ENCODE measurements around the gene BMPR2. TPM values are rescaled to one million over a fixed set of nuclear protein-coding genes. Genes with fewer than 3 reads are reported as not detected.
"Not testable (repeated sequence)": the region's sequence is repeated elsewhere in the genome, so short reads cannot be mapped to it uniquely, and the experiment has no call there.

Gene BMPR2
- total RNA-seq, 2 donors from 2014 or later, result 5.1 to 8.0 TPM

DNA sequence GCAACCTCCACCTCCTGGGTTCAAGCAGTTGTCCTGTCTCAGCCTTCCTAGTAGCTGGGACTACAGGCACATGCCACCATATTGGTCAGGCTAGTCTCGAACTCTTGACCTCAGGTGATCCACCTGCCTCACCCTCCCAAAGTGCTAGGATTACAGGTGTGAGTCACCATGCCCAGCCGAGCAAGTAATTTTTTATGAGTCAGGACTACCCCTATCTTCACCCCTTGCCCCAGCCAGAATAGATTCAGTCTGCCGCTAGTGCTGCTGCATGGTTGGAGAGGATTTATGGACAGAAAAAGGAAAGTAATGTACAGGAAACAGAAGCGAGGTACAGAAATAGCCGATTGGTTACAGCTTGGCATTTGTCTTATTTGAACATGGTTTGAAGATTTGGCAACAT lies 48.9 kb downstream of the BMPR2 start:
- Mint-ChIP-seq H3K36me3 (peaks cover 12 to 14% of the 10 kb centered on the region in 2 donors), H3K27ac (no peak overlapping the region)
- ATAC-seq, result no peak

DNA sequence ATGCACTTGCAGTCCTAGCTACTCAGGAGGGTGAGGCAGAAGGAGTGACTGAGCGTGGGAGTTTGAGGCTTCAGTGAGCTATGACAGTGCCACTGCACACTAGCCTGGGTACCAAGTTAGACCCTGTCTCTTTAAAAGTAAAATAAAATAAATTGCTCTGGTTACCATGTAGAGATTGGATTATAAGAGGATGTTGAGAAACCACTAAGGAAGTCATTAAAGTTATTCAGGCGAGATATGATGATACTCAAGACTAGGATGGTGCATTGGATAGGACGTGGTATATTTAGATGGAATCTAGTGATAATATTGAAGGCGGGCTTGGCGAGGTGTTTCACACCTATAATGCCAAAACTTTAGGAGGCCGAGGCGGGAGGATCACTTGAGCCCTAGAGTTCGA lies 50.6 kb downstream of the BMPR2 start:
- peaks cover 12 to 14% of the 10 kb centered on the region in 2 donors for H3K36me3 Mint-ChIP-seq

More for the DNA sequence above, 48.9 kb downstream of the BMPR2 start:
- H3K9me3 Mint-ChIP-seq, result peaks cover 6 to 9% of the 10 kb centered on the region in 2 donors
- DNase-seq (ENCODE audit: low spot score in 2 of 2), result no peak

GRCh38 chr2:202429164-202429980 lies 53.2 kb downstream of the BMPR2 start:
- H3K36me3 Mint-ChIP-seq, result peaks cover 12 to 14% of the 10 kb centered on the region in 2 donors
- no peak for DNase-seq (ENCODE audit: low spot score in 2 of 2)
- ATAC-seq, result no peak
- H3K27ac Mint-ChIP-seq, result no peak overlapping the region
- peaks cover 6 to 9% of the 10 kb centered on the region in 2 donors for H3K9me3 Mint-ChIP-seq

More for the DNA sequence above, 50.6 kb downstream of the BMPR2 start:
- Mint-ChIP-seq H3K27ac (no peak overlapping the region), H3K9me3 (peaks cover 6 to 9% of the 10 kb centered on the region in 2 donors)
- DNase-seq (ENCODE audit: low spot score in 2 of 2), result no peak
- no peak for ATAC-seq

DNA sequence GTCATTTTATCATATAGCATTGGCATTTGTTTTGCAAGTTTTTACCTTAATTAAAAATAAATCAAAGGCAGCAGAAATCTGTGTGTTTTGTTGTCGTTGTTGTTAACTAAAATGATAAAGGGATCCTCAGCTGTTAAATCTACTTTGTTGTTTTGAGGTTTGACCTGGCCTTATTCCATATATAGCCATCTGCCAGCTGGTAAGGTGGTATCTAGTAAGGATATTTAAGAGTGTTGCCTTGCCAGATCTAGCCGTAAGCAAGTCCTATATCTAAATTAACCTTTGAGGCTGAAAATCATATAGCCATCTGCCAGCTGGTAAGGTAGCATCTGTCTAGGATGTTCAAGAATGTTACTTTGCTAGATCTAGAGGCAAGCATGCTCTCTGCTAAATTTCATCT lies 56.6 kb downstream of the BMPR2 start:
- Mint-ChIP-seq H3K36me3 (peaks cover 12 to 14% of the 10 kb centered on the region in 2 donors), H3K9me3 (peaks cover 6 to 9% of the 10 kb centered on the region in 2 donors), H3K27ac (no peak overlapping the region)
- DNase-seq (ENCODE audit: low spot score in 2 of 2) (no peak), ATAC-seq (no peak)

- Mint-ChIP-seq H3K27ac (no peak overlapping the region), H3K9me3 (peaks cover 1 to 2% of the 10 kb centered on the region in 2 donors), H3K36me3 (peaks cover 1 to 4% of the 10 kb centered on the region in 2 donors)
- ATAC-seq, result no peak
- no peak for DNase-seq (ENCODE audit: low spot score in 2 of 2)
These were observed 58.3 kb downstream of the BMPR2 start for GRCh38 chr2:202434472-202434871.

GRCh38 chr2:202436626-202437025 lies 60.5 kb downstream of the BMPR2 start:
- Mint-ChIP-seq H3K36me3 (no peaks in the 10 kb centered on the region), H3K9me3 (no peaks in the 10 kb centered on the region), H3K27ac (no peak overlapping the region)
- no peak for DNase-seq (ENCODE audit: low spot score in 2 of 2)
- no peak for ATAC-seq

DNA sequence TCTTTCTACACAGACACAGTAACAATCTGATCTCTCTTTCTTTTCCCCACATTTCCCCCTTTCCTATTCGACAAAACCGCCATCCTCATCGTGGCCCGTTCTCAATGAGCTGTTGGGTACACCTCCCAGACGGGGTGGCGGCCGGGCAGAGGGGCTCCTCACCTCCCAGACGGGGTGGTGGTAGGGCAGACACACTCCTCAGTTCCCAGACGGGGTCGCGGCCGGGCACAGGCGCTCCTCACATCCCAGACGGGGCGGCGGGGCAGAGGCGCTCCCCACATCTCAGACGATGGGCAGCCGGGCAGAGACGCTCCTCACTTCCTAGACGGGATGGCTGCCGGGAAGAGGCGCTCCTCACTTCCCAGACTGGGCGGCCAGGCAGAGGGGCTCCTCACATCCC lies 64.0 kb downstream of the BMPR2 start:
- ATAC-seq; H3K27ac Mint-ChIP-seq; H3K9me3 Mint-ChIP-seq; H3K36me3 Mint-ChIP-seq; DNase-seq (ENCODE audit: low spot score in 2 of 2): not testable (repeated sequence)

DNA sequence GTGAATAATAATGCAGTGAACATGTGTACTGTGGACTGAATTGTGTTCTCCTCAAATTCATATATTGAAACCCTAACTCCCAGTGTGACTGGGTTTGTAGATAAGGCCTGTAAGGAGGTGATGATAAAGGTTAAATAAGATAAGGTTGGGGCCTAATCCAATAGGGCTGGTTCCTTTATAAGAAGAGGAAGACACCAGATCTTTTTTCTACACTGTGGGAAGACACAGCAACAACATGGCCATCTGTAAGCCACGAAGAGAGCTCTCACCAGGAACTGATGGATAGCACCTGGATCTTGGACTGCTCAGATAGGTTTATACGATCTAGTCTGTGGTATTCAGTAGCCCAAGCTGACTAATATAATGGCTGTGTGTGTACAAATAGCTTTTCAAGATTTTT lies 66.8 kb downstream of the BMPR2 start:
- Mint-ChIP-seq H3K27ac (no peak overlapping the region), H3K36me3 (no peaks in the 10 kb centered on the region), H3K9me3 (no peaks in the 10 kb centered on the region)
- DNase-seq (ENCODE audit: low spot score in 2 of 2) (no peak), ATAC-seq (no peak)

- Mint-ChIP-seq H3K9me3 (peaks cover 0 to 5% of the 10 kb centered on the region in 2 donors), H3K27ac (no peak overlapping the region), H3K36me3 (no peaks in the 10 kb centered on the region)
- ATAC-seq (no peak), DNase-seq (ENCODE audit: low spot score in 2 of 2) (no peak)
These were observed 67.9 kb downstream of the BMPR2 start for GRCh38 chr2:202444000-202444399.

GRCh38 chr2:202449344-202449743 lies 73.2 kb downstream of the BMPR2 start:
- Mint-ChIP-seq H3K27ac (no peak overlapping the region), H3K9me3 (peaks cover 3 to 5% of the 10 kb centered on the region in 2 donors), H3K36me3 (peaks cover 0 to 5% of the 10 kb centered on the region in 2 donors)
- DNase-seq (ENCODE audit: low spot score in 2 of 2) (no peak), ATAC-seq (no peak)

GRCh38 chr2:202450785-202451184 lies 74.7 kb downstream of the BMPR2 start:
- peaks cover 0 to 10% of the 10 kb centered on the region in 2 donors for H3K36me3 Mint-ChIP-seq
- no peak for ATAC-seq
- H3K27ac Mint-ChIP-seq, result no peak overlapping the region
- peaks cover 3 to 5% of the 10 kb centered on the region in 2 donors for H3K9me3 Mint-ChIP-seq
- DNase-seq (ENCODE audit: low spot score in 2 of 2), result no peak

DNA sequence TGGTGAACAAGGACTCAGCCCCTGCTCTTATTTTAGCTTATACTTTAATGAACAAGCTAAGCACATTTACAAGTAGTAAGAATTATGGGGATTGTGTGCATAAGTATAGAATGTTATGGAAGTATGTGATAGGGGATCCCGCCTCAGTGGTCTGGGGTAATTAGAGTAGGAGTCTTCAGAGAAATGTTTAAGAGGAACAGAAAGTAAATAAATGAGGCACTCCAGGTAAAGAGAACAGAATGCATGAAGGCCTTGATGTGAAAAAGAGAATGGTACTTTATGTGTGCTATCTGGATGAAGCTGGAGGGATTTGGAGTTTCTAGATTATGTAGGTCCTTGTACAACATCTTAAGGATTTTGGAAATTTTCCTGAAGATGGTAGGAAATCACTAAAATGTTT lies 76.6 kb downstream of the BMPR2 start:
- Mint-ChIP-seq H3K27ac (no peak overlapping the region), H3K36me3 (peaks cover 0 to 10% of the 10 kb centered on the region in 2 donors), H3K9me3 (peaks cover 3 to 5% of the 10 kb centered on the region in 2 donors)
- ATAC-seq, result no peak
- DNase-seq (ENCODE audit: low spot score in 2 of 2), result no peak

GRCh38 chr2:202454536-202454935 lies 78.4 kb downstream of the BMPR2 start:
- Mint-ChIP-seq H3K27ac (no peak overlapping the region), H3K9me3 (peaks cover 0 to 4% of the 10 kb centered on the region in 2 donors), H3K36me3 (peaks cover 0 to 7% of the 10 kb centered on the region in 2 donors)
- ATAC-seq, result no peak
- no peak for DNase-seq (ENCODE audit: low spot score in 2 of 2)

DNA sequence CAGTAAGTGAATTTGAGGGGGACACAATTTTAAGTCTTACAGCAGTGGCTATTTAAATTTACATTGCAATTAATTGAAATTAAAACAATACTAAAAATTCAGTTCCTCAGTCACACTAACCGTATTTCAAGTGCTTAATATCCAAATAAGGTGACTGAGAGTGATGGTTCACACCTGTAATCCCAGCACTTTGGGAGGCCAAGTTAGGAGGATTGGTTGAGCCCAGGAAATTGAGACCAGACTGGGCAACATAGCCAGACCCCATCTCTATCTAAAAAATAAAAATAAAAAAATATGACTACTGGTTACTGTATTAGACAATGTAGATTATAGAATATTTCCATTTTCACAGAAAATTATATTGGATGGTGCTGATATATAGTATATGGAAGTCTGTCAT lies 79.0 kb downstream of the BMPR2 start:
- ATAC-seq (no peak), DNase-seq (ENCODE audit: low spot score in 2 of 2) (no peak)
- H3K36me3 Mint-ChIP-seq, result peaks cover 0 to 5% of the 10 kb centered on the region in 2 donors
- no peak overlapping the region for H3K27ac Mint-ChIP-seq
- peaks cover 0 to 7% of the 10 kb centered on the region in 2 donors for H3K9me3 Mint-ChIP-seq

DNA sequence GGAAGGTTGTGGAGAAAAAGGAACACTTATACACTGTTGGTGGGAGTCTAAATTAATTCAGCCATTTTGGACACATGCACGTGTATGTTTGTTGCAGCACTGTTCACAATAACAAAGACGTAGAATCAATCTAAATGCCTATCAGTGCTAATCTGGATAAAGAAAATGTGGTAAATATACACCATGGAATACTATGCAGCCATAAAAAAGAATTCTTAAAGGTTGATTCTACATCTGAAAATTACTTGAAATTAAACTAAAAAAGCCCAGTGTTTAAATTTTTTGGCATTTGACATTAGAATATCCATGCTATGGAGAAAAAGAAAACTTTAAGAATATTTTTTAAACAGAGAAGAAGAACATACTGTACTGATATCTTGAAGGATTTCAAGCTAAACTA lies 84.0 kb downstream of the BMPR2 start:
- ATAC-seq, result no peak
- Mint-ChIP-seq H3K9me3 (peaks cover 0 to 4% of the 10 kb centered on the region in 2 donors), H3K36me3 (peaks cover 0 to 5% of the 10 kb centered on the region in 2 donors), H3K27ac (no peak overlapping the region)
- no peak for DNase-seq (ENCODE audit: low spot score in 2 of 2)

- DNase-seq (ENCODE audit: low spot score in 2 of 2) (no peak), ATAC-seq (peak in 1 of 2 donors; percentile 47)
- no peaks in the 10 kb centered on the region for H3K36me3 Mint-ChIP-seq
- peak overlapping the region in 1 of 2 donors; percentile 56 for H3K27ac Mint-ChIP-seq
- H3K9me3 Mint-ChIP-seq, result no peaks in the 10 kb centered on the region
These were observed 103.0 kb downstream of the BMPR2 start for GRCh38 chr2:202479090-202479489.

DNA sequence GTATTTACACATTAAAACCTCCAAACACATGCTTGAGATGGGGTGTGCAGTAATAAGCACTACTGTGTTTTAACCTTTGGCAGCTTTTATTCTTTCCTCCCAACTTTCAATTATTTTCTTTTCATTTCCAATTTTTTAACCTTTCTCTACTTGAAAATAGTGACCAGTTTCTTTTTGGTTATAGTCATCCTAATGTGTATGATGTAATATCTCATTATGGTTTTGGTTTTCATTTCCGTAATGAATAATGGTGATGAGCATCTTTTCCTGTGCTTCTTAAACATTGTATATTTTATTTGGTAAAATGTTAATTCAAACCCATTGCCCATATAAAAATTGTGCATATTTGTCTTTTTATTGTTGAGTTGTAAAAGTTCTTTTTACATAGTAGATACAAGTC lies 103.5 kb downstream of the BMPR2 start:
- peak in 1 of 2 donors; percentile 48 for ATAC-seq
- Mint-ChIP-seq H3K36me3 (no peaks in the 10 kb centered on the region), H3K27ac (no peak overlapping the region), H3K9me3 (no peaks in the 10 kb centered on the region)
- no peak for DNase-seq (ENCODE audit: low spot score in 2 of 2)

DNA sequence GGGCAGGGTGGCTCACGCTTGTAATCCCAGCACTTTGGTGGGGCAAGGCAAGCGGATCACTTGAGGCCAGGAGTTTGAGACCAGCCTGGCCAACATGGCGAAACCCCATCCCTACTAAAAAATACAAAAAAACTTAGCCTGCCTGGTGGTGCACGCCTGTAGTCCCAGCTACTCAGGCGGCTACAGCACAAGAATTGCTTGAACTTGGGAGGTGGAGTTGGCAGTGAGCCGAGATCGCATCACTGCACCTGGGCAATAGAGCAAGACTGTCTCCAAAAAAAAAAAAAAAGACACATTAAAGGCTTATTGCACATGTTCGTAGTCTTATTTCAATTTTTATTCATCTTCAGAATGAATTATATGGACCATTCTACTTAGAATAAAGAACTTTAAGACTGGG lies 110.2 kb downstream of the BMPR2 start:
- H3K36me3 Mint-ChIP-seq, result no peaks in the 10 kb centered on the region
- no peak overlapping the region for H3K27ac Mint-ChIP-seq
- ATAC-seq (no peak), DNase-seq (ENCODE audit: low spot score in 2 of 2) (no peak)
- no peaks in the 10 kb centered on the region for H3K9me3 Mint-ChIP-seq

Measured in activated naive CD4-positive, alpha-beta T cell treated with anti-CD3 and anti-CD28 coated beads, Interleukin-2, amount 50 U/mL, for 72 hours (primary cell).